GM18505 (cell line): ENCODE data around the gene ZEB2.

Experiments
- ATAC-seq: cut with Tn5 transposase; IDR thresholded peaks from one replicate; pipeline ENCODE4 v1.9.1; 2021; ENCODE audit not compliant: unreplicated experiment
- POLR2A ChIP-seq: IDR thresholded peaks from 4 replicates; pipeline ENCODE4 v1.6.1; 2011; ENCODE audit warnings: borderline replicate concordance; ENCODE audit not compliant: insufficient read depth, insufficient read length; ENCODE audit errors: extremely low read depth

ZEB2 gene

GRCh38 chr2:144522176-144522896 lies 2.4 kb upstream of the ZEB2 start:
- ATAC-seq = no peak
- TF ChIP-seq POLR2A = no peak

GRCh38 chr2:144521686-144522085 lies 1.8 kb upstream of the ZEB2 start:
- no peak for TF ChIP-seq POLR2A
- ATAC-seq = no peak

GRCh38 chr2:144520756-144521487 lies 1.0 kb upstream of the ZEB2 start:
- no peak for ATAC-seq
- TF ChIP-seq POLR2A = no peak

GRCh38 chr2:144519597-144519933 lies 354 bp downstream of the ZEB2 start:
- TF ChIP-seq POLR2A = no peak
- ATAC-seq = no peak

GRCh38 chr2:144518748-144519596 lies 947 bp downstream of the ZEB2 start:
- no peak for TF ChIP-seq POLR2A
- peak; percentile 53 for ATAC-seq

GRCh38 chr2:144517866-144518747 lies 1.8 kb downstream of the ZEB2 start:
- no peak for ATAC-seq
- TF ChIP-seq POLR2A = no peak

GRCh38 chr2:144516981-144517865 lies 2.7 kb downstream of the ZEB2 start:
- TF ChIP-seq POLR2A = no peak
- ATAC-seq = peak; percentile 59

- peak; percentile 14 for ATAC-seq
- no peak for TF ChIP-seq POLR2A
Observed at GRCh38 chr2:144516411-144516980, 3.4 kb downstream of the ZEB2 start.

GRCh38 chr2:144515696-144516410 lies 4.1 kb downstream of the ZEB2 start:
- TF ChIP-seq POLR2A = no peak
- no peak for ATAC-seq

- no peak for ATAC-seq
- TF ChIP-seq POLR2A = no peak
Observed at GRCh38 chr2:144515099-144515695, 4.7 kb downstream of the ZEB2 start.
